SU-DHL-6 (cell line): Measurements from ENCODE around the gene FAU.
"Not testable (repeated sequence)": the region's sequence is repeated elsewhere in the genome, so short reads cannot be mapped to it uniquely, and the experiment has no call there.

Experiments
- H2AFZ ChIP-seq: fragments of 200-600 bp; sonication (generic); 2 replicates; pipeline ENCODE4 v1.6.1; 2014; ENCODE audit warnings: low read depth, mild to moderate bottlenecking, moderate library complexity, mixed read lengths, antibody characterized with exemption, low read length; ENCODE audit not compliant: severe bottlenecking
- H3F3A ChIP-seq: fragments of 200-600 bp; shearing (Covaris generic); 2 replicates; pipeline ENCODE4 v1.6.0; 2016; ENCODE audit warnings: antibody characterized with exemption, mild to moderate bottlenecking; ENCODE audit not compliant: insufficient read depth
- H3K27ac ChIP-seq: fragments of 200-600 bp; sonication (generic); 2 replicates; pipeline ENCODE4 v1.5.1; 2016; ENCODE audit warnings: low read depth, mild to moderate bottlenecking, low read length, moderate library complexity, mixed read lengths
- H3K27me3 ChIP-seq: fragments of 200-600 bp; sonication (generic), shearing (Covaris generic); 2 replicates; pipeline ENCODE4 v1.6.0; 2014; ENCODE audit warnings: mild to moderate bottlenecking, low read length
- H3K36me3 ChIP-seq: fragments of 200-600 bp; sonication (generic); 2 replicates; pipeline ENCODE4 v1.6.1; 2014; ENCODE audit warnings: mild to moderate bottlenecking, low read length, mixed read lengths
- H3K4me2 ChIP-seq: fragments of 300-600, 200-600 bp; shearing (Covaris generic), sonication (generic); 2 replicates; pipeline ENCODE4 v1.6.0; 2014; ENCODE audit warnings: low read length, low read depth, mild to moderate bottlenecking; ENCODE audit not compliant: poor library complexity, severe bottlenecking
- H3K4me3 ChIP-seq: fragments of 200-600 bp; sonication (generic); 2 replicates; pipeline ENCODE4 v1.5.1; 2014; ENCODE audit warnings: antibody characterized with exemption, low read length, mild to moderate bottlenecking, mixed read lengths; ENCODE audit not compliant: insufficient read depth, poor library complexity, severe bottlenecking
- H3K79me2 ChIP-seq: fragments of 200-600 bp; sonication (generic); 2 replicates; pipeline ENCODE4 v1.6.1; 2014; ENCODE audit warnings: mild to moderate bottlenecking, low read length, moderate library complexity; ENCODE audit not compliant: insufficient read depth
- H3K9ac ChIP-seq: fragments of 200-600 bp; sonication (generic); 2 replicates; pipeline ENCODE4 v1.7.0; 2014; ENCODE audit warnings: mild to moderate bottlenecking, low read length
- H3K9me2 ChIP-seq: fragments of 200-600 bp; sonication (generic); replicated peaks from 2 replicates; pipeline ENCODE4 v1.6.1; 2014; ENCODE audit warnings: low read length; ENCODE audit not compliant: insufficient read depth
- H3K9me3 ChIP-seq: fragments of 200-600 bp; sonication (generic); 2 replicates; pipeline ENCODE4 v1.6.1; 2014; ENCODE audit warnings: low read length, mixed read lengths; ENCODE audit not compliant: insufficient read depth
- H4K20me1 ChIP-seq: fragments of 200-600 bp; sonication (generic); 2 replicates; pipeline ENCODE4 v1.6.1; 2014; ENCODE audit warnings: low read depth, mild to moderate bottlenecking, antibody characterized with exemption, low read length, moderate library complexity, mixed read lengths
- CTCF ChIP-seq: fragments of 200-600 bp; sonication (generic); IDR thresholded peaks from one replicate; pipeline ENCODE4 v1.5.1; 2017; ENCODE audit warnings: antibody characterized with exemption, mild to moderate bottlenecking, low read length, moderate library complexity; ENCODE audit not compliant: insufficient read depth, poor library complexity, severe bottlenecking
- EZH2phosphoT487 ChIP-seq: fragments of 200-600 bp; sonication (generic), shearing (Covaris generic); conservative IDR thresholded peaks from 2 replicates; pipeline ENCODE4 v1.6.1; 2018; ENCODE audit warnings: mild to moderate bottlenecking, antibody characterized with exemption, low read length, moderate library complexity, mixed read lengths

The FAU gene

DNA sequence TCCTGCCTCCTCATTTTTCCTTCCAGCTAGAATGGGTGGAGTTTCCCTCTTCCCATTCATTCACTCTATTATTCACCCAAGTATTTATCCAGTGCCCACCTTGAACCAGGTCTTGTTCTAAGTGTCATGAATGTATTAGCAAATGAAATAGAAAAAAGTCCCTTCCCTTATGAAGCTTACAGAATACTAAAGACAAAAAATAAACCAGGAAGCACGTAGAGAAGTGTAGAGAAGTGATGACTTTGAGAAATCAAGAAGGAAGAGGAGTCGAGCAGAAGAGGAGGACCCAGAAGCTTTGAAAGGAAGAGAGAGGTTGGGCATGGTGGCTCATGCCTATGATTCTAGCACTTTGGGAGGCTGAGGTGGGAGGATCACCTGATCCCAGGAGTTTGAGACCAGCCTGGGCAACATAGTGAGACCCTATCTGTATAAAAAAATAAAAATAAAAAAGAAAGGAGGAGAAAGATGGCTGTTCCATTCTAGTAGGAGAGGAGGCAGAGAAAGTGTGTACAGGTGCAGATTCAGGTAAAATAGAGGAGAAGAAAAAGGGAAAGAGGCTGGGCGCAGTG lies 29.5 kb upstream of the FAU start:
- Histone ChIP-seq H3F3A (no peaks in the 10 kb centered on the region), H3K9me3 (no peaks in the 10 kb centered on the region), H3K9me2 (no peaks in the 10 kb centered on the region), H4K20me1 (no peaks in the 10 kb centered on the region), H3K4me3 (no peak overlapping the region), H3K79me2 (no peaks in the 10 kb centered on the region), H2AFZ (no peak overlapping the region), H3K4me2 (no peak overlapping the region), H3K27ac (no peak overlapping the region), H3K9ac (no peak overlapping the region), H3K36me3 (no peaks in the 10 kb centered on the region), H3K27me3 (no peaks in the 10 kb centered on the region)
- no peak for TF ChIP-seq EZH2phosphoT487
- no peak for TF ChIP-seq CTCF

GRCh38 chr11:65150509-65151299 lies 28.8 kb upstream of the FAU start:
- Histone ChIP-seq H3K9me2 (no peaks in the 10 kb centered on the region), H3K27me3 (no peaks in the 10 kb centered on the region), H3K4me2 (no peak overlapping the region), H3K9ac (no peak overlapping the region), H2AFZ (no peak overlapping the region), H3F3A (no peaks in the 10 kb centered on the region), H3K4me3 (no peak overlapping the region), H3K27ac (no peak overlapping the region), H4K20me1 (no peaks in the 10 kb centered on the region), H3K9me3 (no peaks in the 10 kb centered on the region), H3K79me2 (no peaks in the 10 kb centered on the region), H3K36me3 (no peaks in the 10 kb centered on the region)
- no peak for TF ChIP-seq CTCF
- TF ChIP-seq EZH2phosphoT487 = no peak

DNA sequence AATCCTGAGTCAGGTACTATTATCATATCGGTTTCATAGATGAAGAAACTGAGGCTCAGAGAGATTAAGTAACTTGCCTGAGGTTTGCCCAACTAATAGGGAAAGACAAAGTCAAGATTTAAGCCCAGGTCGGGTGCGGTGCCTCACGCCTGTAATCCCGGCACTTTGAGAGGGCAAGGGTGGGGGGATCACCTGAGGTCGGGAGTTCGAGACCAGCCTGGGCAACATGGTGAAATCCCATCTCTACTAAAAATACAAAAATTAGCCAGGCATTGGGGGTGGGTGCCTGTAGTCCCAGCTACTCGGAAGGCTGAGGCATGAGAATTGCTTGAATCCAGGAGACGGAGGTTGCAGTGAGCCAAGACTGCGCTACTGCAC lies 28.2 kb upstream of the FAU start:
- not testable (repeated sequence) for H3F3A ChIP-seq

DNA sequence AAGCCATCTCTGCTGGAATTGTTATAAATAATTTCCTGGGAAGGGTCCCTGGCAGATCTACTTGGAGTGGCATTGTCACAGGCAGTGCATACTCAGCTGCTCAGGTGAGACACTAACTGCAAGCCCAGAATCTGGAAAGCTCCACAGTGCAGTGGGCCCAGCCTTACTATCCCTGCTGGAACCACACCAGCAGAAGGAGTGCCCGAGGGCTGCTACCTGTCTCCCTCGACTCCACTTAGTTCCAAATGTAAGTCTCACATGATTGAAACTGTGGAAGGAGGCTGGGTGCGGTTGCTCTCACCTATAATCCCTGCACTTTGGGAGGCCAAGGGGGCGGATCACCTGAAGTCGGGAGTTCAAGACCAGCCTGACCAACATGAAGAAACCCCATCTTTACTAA lies 26.7 kb upstream of the FAU start:
- no peaks in the 10 kb centered on the region for H3K9me3 ChIP-seq
- no peak for TF ChIP-seq EZH2phosphoT487
- no peak for TF ChIP-seq CTCF
- H2AFZ ChIP-seq = no peak overlapping the region

More for the DNA sequence above, 28.2 kb upstream of the FAU start:
- H3K79me2 ChIP-seq, H3K27me3 ChIP-seq, H3K9me2 ChIP-seq, H2AFZ ChIP-seq, H3K4me2 ChIP-seq, H4K20me1 ChIP-seq, H3K4me3 ChIP-seq, H3K36me3 ChIP-seq, H3K27ac ChIP-seq, H3K9me3 ChIP-seq, H3K9ac ChIP-seq: not testable (repeated sequence)

More for the DNA sequence above, 26.7 kb upstream of the FAU start:
- Histone ChIP-seq H3K9me2 (no peaks in the 10 kb centered on the region), H3K4me2 (no peak overlapping the region), H3K36me3 (no peaks in the 10 kb centered on the region), H4K20me1 (no peaks in the 10 kb centered on the region), H3K9ac (no peak overlapping the region), H3K27ac (no peak overlapping the region), H3K27me3 (no peaks in the 10 kb centered on the region), H3K79me2 (no peaks in the 10 kb centered on the region), H3K4me3 (no peak overlapping the region), H3F3A (no peaks in the 10 kb centered on the region)
